ENCODE data around the gene GAPDH.

GRCh38 chr12:6533923-6534694 lies at the start of gene GAPDH:
- TF ChIP-seq CTCF (IDR thresholded peaks at IDR 0.05): no peak
- TF ChIP-seq POLR2A (IDR thresholded peaks at IDR 0.05): peak in 1 of 2 donors; percentile 57

Data from lower leg skin (tissue), 3 donors.